Nucleus accumbens (tissue), 56 donors: ENCODE results near the gene FLT1.

Source experiments
- DNase-seq, 56 donors: peaks; one replicate each; lab custom pipeline; 2025; lab: John Stamatoyannopoulos, UW

Gene FLT1

DNA sequence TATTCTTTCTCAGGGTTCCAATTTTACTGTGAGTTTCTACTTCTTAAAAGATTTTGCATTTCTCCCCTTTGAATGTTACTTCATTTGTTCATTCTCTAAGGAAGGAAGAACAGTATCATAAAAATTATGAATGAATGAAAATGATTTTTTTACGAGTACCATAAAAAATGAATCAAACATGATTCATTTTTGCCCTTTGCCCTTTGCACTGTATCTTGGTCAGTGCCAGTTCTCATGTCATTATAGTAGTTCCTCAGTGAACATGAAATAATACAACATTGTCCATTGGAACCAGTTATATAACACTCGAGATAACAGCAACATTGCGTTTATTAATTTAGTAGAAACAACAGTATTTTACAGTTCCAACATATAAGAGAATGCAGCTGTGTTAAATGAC is 28.8 kb downstream of the FLT1 start:
- no peak for DNase-seq

GRCh38 chr13:28464861-28465460 is 30.0 kb downstream of the FLT1 start:
- DNase-seq, result no peak

- no peak for DNase-seq
These were observed 31.4 kb downstream of the FLT1 start for GRCh38 chr13:28463481-28463880.

DNA sequence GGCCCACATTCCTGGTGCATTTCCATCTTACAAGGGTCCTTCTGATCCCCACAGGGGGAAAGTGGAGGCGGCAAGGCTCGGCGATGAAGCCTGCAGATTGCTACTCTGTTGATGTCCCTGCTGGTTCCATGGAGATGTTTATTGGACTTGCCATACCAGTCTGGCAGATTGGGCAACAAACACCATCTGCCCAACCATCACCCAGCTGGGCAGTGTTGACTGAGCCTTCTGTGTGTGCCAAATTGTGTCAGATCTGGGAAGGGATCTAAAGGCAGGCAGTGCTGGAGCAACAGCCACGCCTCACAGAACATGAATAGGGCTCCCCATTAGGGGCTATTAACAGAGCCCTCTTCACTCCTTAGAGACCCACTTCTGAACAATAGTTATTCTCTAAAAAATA is 35.0 kb downstream of the FLT1 start:
- DNase-seq, result no peak

GRCh38 chr13:28458608-28459007 is 36.3 kb downstream of the FLT1 start:
- no peak for DNase-seq

GRCh38 chr13:28458051-28458450 is 36.9 kb downstream of the FLT1 start:
- no peak for DNase-seq

DNA sequence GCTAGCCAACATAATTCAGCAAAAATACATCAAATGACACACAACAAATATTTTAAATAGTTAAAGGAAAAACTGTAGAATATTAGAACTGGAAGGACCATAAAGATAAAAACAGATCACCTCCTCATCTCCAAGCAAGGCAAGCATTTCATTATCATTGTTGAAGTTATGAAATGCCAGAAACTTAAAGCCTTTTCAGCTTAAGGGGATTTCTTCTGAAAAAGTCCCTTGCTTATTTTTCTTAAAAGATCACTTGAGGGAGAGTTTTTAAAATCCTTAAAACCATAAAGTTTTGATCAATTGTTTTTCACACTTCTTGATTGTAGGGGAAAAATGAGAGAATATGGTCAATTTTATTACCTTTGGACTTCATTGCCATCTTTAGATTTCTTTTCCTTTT is 37.4 kb downstream of the FLT1 start:
- DNase-seq, result no peak

DNA sequence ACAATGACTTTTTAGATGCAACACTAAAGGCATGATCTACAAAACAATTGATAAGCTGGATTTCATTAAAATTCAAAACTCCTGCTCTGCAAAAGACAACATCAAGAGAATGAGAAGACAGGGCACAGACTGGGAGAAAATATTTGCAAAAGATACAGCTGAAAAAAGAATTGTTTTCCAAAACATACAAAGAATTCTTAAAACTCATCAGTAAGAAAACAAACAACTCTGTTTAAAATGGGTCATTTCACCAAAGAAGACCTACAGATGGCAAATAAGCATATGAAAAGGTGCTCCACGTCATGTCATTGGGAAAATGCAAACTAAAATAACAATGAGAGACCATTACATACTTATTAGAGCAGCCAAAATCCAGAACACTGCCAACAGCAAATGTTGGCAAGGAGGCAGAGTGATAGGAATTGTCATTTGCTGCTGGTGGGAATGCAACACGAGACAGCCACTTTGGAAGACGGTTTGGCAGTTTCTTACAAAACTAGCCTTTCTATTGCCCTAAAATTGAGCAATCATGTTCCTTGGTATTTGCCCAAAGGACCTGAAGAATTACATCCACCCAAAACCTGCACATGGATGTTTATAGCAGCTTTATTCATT is 39.2 kb downstream of the FLT1 start:
- no peak for DNase-seq

- DNase-seq, result no peak
These were observed 42.2 kb downstream of the FLT1 start for GRCh38 chr13:28452755-28453154.

GRCh38 chr13:28451482-28452217 is 43.3 kb downstream of the FLT1 start:
- no peak for DNase-seq

- DNase-seq, result no peak
These were observed 44.8 kb downstream of the FLT1 start for GRCh38 chr13:28449826-28450773.

- DNase-seq, result no peak
These were observed 46.1 kb downstream of the FLT1 start for GRCh38 chr13:28448651-28449358.

GRCh38 chr13:28447989-28448388 is 46.9 kb downstream of the FLT1 start:
- no peak for DNase-seq

DNA sequence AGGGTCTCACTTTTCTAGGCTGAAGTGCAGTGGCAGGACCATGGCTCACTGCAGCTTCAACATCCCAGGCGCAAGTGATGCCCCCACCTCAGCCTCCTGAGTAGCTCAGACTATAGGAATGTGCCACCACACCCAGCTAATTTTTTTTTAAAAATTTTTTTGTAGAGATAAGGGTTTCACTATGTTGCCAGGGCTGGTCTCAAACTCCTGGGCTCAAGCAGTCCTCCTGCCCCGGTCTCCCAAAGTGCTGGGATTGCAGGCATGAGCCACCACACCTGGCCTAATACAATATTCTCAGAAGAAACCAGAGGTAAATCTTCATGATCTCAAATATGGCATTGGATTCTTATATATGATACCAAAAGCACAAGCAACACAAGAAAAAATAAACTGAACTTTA is 47.7 kb downstream of the FLT1 start:
- no peak for DNase-seq

- DNase-seq, result no peak
These were observed 52.1 kb downstream of the FLT1 start for GRCh38 chr13:28442839-28443238.

DNA sequence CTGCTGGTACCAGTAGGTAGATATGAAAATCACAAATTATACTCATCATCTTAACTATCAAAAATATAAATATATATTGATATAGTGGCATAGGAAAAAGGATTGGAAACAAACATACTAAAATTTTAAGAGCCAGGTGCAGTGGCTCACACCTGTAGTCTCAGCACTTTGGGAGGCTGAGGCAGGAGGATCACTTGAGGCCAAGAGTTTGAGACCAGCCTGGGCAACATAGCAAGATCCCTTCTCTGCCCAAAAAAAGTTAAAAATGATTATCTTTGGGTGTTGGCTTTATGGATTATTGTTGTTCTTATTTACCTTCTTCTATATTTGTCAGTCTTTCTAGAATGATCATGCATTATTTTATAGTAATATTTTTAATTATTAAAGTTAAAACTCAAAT is 53.4 kb downstream of the FLT1 start:
- no peak for DNase-seq

DNA sequence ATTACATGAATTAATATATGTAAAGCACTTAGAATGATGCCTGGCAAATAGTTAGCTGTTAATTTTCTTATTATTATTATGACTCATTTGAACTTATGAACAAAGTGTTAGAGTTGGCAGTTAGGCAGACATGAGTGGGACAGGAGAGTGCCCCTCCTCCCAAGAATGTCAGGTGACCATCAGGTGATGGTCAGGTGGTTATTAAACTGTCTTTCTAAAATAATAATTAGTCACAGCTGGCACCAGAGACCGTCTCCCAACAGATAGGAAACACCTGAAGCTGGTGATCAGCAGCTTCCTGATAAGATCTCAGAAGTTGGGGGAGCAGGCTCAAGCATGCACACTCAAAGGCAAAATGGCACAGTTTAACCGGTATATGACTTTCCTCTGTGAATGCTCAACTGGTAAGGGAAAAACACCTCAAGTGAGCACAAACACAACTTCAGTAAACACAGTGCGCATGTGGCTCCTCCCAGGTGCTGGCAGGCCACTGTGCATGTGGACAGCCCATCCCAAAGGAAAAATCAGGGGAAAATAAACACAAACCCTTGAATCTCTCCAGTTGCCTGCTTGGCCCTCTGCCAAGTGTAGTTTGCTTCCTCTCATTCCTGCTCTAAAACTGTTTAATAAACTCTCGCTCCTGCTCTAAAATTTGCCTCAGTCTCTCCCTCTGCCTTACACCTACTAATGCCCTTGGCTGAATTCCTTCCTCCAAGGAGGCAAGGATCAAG is 54.0 kb downstream of the FLT1 start:
- no peak for DNase-seq

DNA sequence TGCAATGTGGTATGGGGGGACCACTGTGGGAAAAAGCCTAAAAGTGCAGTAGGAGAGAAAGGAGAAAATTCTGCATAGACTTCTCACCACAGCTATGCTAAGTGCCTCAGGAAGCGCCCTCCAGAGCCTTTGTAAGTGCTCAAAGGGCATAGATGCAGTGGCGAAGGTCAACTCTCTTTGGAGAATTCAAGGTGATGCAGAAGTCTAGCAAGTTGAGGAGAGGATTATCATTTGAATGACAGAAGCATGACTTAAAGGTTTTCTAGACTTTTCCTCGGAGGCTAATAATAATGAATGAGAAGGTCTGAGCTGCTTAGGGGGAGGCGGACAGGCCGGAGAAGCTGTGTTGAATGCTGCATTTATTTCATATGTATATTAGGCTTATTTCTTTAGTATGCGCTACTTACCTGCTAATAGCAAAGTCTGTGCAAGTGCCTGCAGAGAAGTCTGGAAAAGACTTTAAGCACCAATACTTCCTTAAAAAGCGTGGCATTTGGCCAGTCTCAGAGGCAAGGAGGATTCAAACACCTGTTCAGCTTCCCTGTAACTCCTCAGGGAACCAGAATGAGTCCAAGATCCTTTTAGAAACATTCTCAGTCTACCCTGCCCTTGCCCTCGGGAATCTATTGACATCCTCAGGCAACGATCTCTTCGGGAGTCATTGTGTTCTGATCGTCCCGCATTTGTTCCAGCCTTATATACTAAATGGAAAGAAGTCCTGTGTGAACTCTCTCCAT is 56.2 kb downstream of the FLT1 start:
- DNase-seq, result no peak

- no peak for DNase-seq
These were observed 56.9 kb downstream of the FLT1 start for GRCh38 chr13:28438067-28438466.
